ENCODE measurements around the gene NOL4L. TPM values are rescaled to one million over a fixed set of nuclear protein-coding genes. Genes with fewer than 3 reads are reported as not detected.

NOL4L gene
- polyA plus RNA-seq, 3 donors, result 1.1 to 30.9 (median 2.8) TPM

DNA sequence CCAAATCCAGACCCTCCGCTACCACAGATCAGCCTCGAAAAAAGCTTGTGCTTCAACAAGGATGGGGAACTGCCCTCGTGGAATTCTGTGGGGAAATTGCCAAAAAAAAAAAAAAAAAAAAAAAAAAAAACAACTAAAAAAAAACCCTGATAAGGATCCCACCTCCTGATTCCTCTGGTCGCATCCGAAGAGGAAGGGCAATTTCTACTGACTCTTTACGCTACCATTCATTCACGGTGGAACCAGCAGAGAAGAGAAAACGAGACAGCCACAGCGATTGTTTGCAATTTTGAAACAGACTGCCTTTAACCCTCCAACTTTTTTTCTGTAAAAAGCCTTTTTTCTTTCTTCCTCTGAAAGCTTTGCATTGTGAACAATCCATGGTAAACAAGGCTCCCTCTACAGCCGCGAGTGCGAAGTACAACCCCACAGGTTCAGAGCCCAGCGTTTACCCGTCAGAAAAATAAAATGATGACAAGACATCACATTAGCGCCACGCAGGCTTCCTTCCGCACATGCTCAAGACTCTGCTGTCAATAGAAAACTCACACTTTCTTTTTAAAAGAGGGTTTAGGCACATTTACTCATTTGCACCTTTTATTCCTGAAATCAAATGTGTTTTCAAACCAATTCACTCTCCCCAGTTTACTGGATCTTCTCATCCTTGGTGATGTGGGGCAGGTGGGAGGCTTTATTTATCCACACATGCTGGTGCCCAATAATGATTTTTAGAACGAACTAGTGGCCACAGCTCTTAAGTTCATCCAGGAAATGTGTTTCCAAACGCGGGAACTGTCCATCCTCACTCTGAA, 100.0 kb downstream of the NOL4L start:
- Histone ChIP-seq H3K36me3 (replicated peaks in 1 of 2; ENCODE audit: control insufficient read depth in 1 of 2, insufficient read depth in 2 of 2, low read length in 2 of 2) (no peaks in the 10 kb centered on the region), H3K9ac (ENCODE audit: insufficient read depth, low read length, poor library complexity, severe bottlenecking) (no peak overlapping the region), H3K27ac (ENCODE audit: low read depth in 1 of 2, low read length in 2 of 2) (peak overlapping the region; percentile 5 to 10), H3K27me3 (ENCODE audit: control insufficient read depth in 2 of 2, insufficient read depth in 2 of 2, low read length in 2 of 2) (no peaks in the 10 kb centered on the region), H3K9me3 (replicated peaks in 1 of 2; ENCODE audit: control insufficient read depth in 1 of 2, insufficient read depth in 1 of 2, low read length in 2 of 2) (no peaks in the 10 kb centered on the region), H3K4me1 (ENCODE audit: control insufficient read depth in 1 of 2, insufficient read depth in 2 of 2, low read length in 2 of 2) (peaks cover 34 to 45% of the 10 kb centered on the region in 2 donors), H4K20me1 (ENCODE audit: insufficient read depth, low read length) (peaks cover 26% of the 10 kb centered on the region), H3K4me3 (replicated peaks in 1 of 3; ENCODE audit: low read depth in 2 of 3, low read length in 3 of 3) (peak overlapping the region; percentile 20 to 79 (median 58)), H3K79me2 (ENCODE audit: insufficient read depth, low read length) (peaks cover 20% of the 10 kb centered on the region), H2AFZ (ENCODE audit: insufficient read depth, low read depth, low read length, poor library complexity, severe bottlenecking) (peak overlapping the region; percentile 76), H3K4me2 (replicated peaks; ENCODE audit: extremely low read depth, low read length, poor library complexity, severe bottlenecking) (peak overlapping the region; percentile 84)
- H3K4me1 Mint-ChIP-seq, result peaks cover 32% of the 10 kb centered on the region
- H3K4me3 Mint-ChIP-seq, result peak overlapping the region; percentile 72 to 89
- peaks cover 3 to 9% (median 7%) of the 10 kb centered on the region in 3 donors for H3K27me3 Mint-ChIP-seq (ENCODE audit: low read depth in 3 of 3)
- intact Hi-C loops (cut with micrococcal nuclease), result loop anchor here in 1 of 2 donors (10.0 kb wide), 1 partner anchor 280 kb away; the partner anchor contains the start of genes PLAGL2 and POFUT1
- H3K27ac Mint-ChIP-seq, result peak overlapping the region in 5 of 7 donors; percentile 66 to 78 (median 68)
- WGBS (ENCODE audit: insufficient coverage), result 1% methylated on average over 11 of the region's 20 CpGs
- peaks cover 0 to 2% (median 0%) of the 10 kb centered on the region in 7 donors for H3K9me3 Mint-ChIP-seq
- DNase-seq, result peak; percentile 66 to 74 (median 71)
- H3K36me3 Mint-ChIP-seq, result peaks cover 7 to 9% of the 10 kb centered on the region in 2 donors
- TF ChIP-seq, protein P1, sequence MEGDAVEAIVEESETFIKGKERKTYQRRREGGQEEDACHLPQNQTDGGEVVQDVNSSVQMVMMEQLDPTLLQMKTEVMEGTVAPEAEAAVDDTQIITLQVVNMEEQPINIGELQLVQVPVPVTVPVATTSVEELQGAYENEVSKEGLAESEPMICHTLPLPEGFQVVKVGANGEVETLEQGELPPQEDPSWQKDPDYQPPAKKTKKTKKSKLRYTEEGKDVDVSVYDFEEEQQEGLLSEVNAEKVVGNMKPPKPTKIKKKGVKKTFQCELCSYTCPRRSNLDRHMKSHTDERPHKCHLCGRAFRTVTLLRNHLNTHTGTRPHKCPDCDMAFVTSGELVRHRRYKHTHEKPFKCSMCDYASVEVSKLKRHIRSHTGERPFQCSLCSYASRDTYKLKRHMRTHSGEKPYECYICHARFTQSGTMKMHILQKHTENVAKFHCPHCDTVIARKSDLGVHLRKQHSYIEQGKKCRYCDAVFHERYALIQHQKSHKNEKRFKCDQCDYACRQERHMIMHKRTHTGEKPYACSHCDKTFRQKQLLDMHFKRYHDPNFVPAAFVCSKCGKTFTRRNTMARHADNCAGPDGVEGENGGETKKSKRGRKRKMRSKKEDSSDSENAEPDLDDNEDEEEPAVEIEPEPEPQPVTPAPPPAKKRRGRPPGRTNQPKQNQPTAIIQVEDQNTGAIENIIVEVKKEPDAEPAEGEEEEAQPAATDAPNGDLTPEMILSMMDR (IDR thresholded peaks at IDR 0.05), result peak; percentile 87

DNA sequence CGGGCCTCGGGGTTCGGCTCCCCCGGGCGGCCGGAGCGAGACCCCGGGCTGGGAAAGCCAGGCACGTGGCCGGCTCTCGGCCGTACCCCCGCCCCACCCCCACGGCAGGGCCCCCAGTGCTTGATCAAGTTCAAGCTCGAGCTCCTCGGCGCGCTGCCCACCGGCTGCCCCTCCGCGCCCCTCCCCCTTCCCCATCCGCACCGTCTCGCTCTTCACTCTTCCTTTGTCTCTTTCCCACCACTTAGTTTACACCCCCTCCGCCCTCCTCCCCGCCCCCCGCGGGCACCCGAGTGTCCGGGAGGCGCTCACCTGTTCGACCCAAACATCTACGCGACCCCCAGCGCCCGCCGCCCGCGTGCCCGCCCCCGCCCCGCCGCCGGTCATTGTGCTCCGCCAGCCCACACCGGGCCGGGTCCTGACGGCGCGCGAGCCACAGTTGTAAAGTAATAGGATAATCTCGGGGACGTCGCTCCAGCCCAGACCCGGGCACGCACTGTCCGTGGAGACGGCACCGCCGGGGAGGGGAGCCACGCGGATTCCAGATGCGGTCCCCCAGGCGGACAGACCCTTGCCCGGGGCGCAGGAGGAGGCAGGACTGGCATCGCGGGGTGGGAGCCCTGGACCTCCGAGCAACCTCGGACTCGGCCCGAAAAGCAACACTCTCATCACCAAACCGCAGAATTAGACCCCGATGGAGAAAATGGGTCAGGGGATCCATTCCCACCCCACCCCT, 100.7 kb downstream of the NOL4L start:
- Histone ChIP-seq H3K9ac (ENCODE audit: insufficient read depth, low read length, poor library complexity, severe bottlenecking) (peak overlapping the region; percentile 49), H3K4me2 (replicated peaks; ENCODE audit: extremely low read depth, low read length, poor library complexity, severe bottlenecking) (peak overlapping the region; percentile 84), H3K4me1 (ENCODE audit: control insufficient read depth in 1 of 2, insufficient read depth in 2 of 2, low read length in 2 of 2) (peaks cover 41 to 53% of the 10 kb centered on the region in 2 donors), H3K27ac (ENCODE audit: low read depth in 1 of 2, low read length in 2 of 2) (peak overlapping the region in 1 of 2 donors; percentile 10), H4K20me1 (ENCODE audit: insufficient read depth, low read length) (peaks cover 34% of the 10 kb centered on the region), H3K36me3 (replicated peaks in 1 of 2; ENCODE audit: control insufficient read depth in 1 of 2, insufficient read depth in 2 of 2, low read length in 2 of 2) (no peaks in the 10 kb centered on the region), H2AFZ (ENCODE audit: insufficient read depth, low read depth, low read length, poor library complexity, severe bottlenecking) (peak overlapping the region; percentile 76), H3K79me2 (ENCODE audit: insufficient read depth, low read length) (peaks cover 27% of the 10 kb centered on the region), H3K9me3 (replicated peaks in 1 of 2; ENCODE audit: control insufficient read depth in 1 of 2, insufficient read depth in 1 of 2, low read length in 2 of 2) (no peaks in the 10 kb centered on the region), H3K4me3 (replicated peaks in 1 of 3; ENCODE audit: low read depth in 2 of 3, low read length in 3 of 3) (peak overlapping the region; percentile 58 to 79 (median 62)), H3K27me3 (ENCODE audit: control insufficient read depth in 2 of 2, insufficient read depth in 2 of 2, low read length in 2 of 2) (no peaks in the 10 kb centered on the region)
- H3K27ac Mint-ChIP-seq, result peak overlapping the region in 3 of 7 donors; percentile 40 to 71 (median 68)
- intact Hi-C loops (cut with micrococcal nuclease), result loop anchor here in 1 of 2 donors (10.0 kb wide), 1 partner anchor 280 kb away; the partner anchor contains the start of genes PLAGL2 and POFUT1
- H3K9me3 Mint-ChIP-seq, result peaks cover 0 to 2% (median 0%) of the 10 kb centered on the region in 7 donors
- WGBS (ENCODE audit: insufficient coverage), result under 1% methylated on average over 48 of the region's 74 CpGs
- H3K27me3 Mint-ChIP-seq (ENCODE audit: low read depth in 3 of 3), result peaks cover 3 to 9% (median 7%) of the 10 kb centered on the region in 3 donors
- no peak for DNase-seq
- H3K4me3 Mint-ChIP-seq, result peak overlapping the region; percentile 72 to 89
- TF ChIP-seq, protein P1 (IDR thresholded peaks at IDR 0.05), result no peak
- H3K36me3 Mint-ChIP-seq, result peaks cover 6 to 9% of the 10 kb centered on the region in 2 donors
- H3K4me1 Mint-ChIP-seq, result peaks cover 39% of the 10 kb centered on the region

Data from CD14-positive monocyte (primary cell).